Right atrium auricular region (tissue), 2 donors: Measurements from ENCODE around the gene ACBD6. TPM values are rescaled to one million over a fixed set of nuclear protein-coding genes. Genes with fewer than 3 reads are reported as not detected.

ENCODE experiments used
- DNase-seq: peaks from one replicate; pipeline ENCODE4 v3.0.0-alpha.2; 2019; ENCODE audit warnings: low spot score
- H3K27ac ChIP-seq, 2 donors: fragments of 200-600 bp; sonication (generic); 1 replicate in 1 of 2; 2 replicates in 1 of 2; pipeline ENCODE4 v1.5.1; 2016 to 2019
- H3K27me3 ChIP-seq, 2 donors: fragments of 200-600 bp; sonication (generic); one replicate each; pipeline versions ENCODE4 v1.5.1 to v1.6.0; 2017 to 2019
- H3K36me3 ChIP-seq: fragments of 200-600 bp; sonication (generic); one replicate; pipeline ENCODE4 v1.5.1; 2016
- H3K4me1 ChIP-seq, 2 donors: fragments of 200-600 bp; sonication (generic); one replicate each; pipeline versions ENCODE4 v1.5.1 to v1.6.0; 2017 to 2019
- H3K4me3 ChIP-seq, 2 donors: fragments of 200-600 bp; sonication (generic); 1 replicate in 1 of 2; 2 replicates in 1 of 2; pipeline ENCODE4 v1.5.1; 2017 to 2019; ENCODE audit warnings: mild to moderate bottlenecking in 1 of 2, moderate library complexity in 1 of 2
- H3K9me3 ChIP-seq, 2 donors: fragments of 200-600 bp; sonication (generic); one replicate each; pipeline ENCODE4 v1.5.1; 2019
- total RNA-seq, 2 donors: library from RNA; depleted of rRNA; stranded (reverse); fragments of >200 nt; gene quantifications; one replicate each; pipeline ENCODE4 v1.1.0, GENCODE V29; 2016
- TF ChIP-seq, protein P1 (sequence below), 2 donors: fragments of 200-600 bp; sonication (generic); IDR thresholded peaks; one replicate each; pipeline ENCODE4 v1.5.1; 2019; ENCODE audit warnings: antibody characterized with exemption in 2 of 2

The ACBD6 gene
- total RNA-seq, 2 donors from 2014 or later, result 24.0 to 29.0 TPM

DNA sequence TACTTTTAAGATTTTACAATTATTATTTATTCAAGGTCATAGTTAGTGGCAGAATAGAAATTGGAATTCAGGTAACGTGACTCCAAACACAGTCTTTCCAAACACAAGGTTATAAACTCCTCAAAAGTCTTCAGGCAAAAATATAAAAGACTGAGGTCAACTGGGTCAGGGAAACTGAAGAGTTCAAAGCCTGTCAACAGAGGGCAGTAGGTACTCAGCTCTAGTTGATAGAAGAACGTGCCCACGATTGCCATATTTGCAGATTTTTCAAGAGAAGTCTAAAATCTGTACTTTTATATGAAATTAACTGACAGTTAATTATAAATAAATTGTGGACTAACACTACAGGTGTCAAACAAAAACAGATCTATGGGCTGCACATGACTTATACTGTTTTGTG is 137.3 kb downstream of the ACBD6 start:
- H3K27ac ChIP-seq, result no peak overlapping the region
- TF ChIP-seq, protein P1, sequence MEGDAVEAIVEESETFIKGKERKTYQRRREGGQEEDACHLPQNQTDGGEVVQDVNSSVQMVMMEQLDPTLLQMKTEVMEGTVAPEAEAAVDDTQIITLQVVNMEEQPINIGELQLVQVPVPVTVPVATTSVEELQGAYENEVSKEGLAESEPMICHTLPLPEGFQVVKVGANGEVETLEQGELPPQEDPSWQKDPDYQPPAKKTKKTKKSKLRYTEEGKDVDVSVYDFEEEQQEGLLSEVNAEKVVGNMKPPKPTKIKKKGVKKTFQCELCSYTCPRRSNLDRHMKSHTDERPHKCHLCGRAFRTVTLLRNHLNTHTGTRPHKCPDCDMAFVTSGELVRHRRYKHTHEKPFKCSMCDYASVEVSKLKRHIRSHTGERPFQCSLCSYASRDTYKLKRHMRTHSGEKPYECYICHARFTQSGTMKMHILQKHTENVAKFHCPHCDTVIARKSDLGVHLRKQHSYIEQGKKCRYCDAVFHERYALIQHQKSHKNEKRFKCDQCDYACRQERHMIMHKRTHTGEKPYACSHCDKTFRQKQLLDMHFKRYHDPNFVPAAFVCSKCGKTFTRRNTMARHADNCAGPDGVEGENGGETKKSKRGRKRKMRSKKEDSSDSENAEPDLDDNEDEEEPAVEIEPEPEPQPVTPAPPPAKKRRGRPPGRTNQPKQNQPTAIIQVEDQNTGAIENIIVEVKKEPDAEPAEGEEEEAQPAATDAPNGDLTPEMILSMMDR (IDR thresholded peaks at IDR 0.05), result no peak
- DNase-seq, result no peak
- H3K36me3 ChIP-seq, result no peaks in the 10 kb centered on the region
- H3K27me3 ChIP-seq, result no peaks in the 10 kb centered on the region
- no peaks in the 10 kb centered on the region for H3K9me3 ChIP-seq
- H3K4me1 ChIP-seq, result no peaks in the 10 kb centered on the region
- H3K4me3 ChIP-seq, result no peak overlapping the region

DNA sequence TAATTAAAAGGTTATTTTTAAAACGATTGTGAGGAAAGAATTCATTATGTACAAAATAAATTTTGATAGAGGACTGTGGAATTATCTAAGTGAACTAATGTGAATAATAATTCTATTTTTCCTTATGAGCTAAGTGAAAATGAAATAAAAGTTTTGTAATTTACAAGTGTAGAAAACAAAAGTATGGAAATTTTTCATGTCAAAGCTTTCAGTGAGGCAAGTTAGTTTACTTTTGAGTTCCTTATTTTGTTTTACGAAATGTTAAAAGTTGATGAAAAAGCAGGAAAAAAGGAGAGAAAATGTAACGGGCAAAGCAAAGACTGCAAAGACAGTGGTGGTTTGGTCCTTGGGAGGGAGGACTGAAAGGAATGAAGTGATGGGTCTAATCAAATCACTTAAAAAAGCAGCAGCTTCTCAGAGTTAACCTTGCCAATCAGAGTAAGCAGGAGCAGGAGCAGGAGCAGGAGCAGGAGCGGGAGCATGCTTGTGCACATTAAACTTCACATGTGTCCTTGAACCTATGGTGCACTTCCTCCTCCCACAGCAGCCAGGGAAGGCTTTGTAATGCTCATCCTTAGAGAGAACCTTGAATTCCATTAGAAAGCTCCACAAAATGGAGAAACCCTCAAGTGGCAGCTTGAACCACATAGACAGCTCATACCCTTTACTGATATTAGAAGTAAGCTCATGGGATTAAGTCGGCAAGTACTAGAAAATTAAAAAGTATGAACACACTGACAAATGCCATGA is 139.0 kb downstream of the ACBD6 start:
- no peak for DNase-seq
- H3K27me3 ChIP-seq, result no peaks in the 10 kb centered on the region
- no peak overlapping the region for H3K4me3 ChIP-seq
- H3K27ac ChIP-seq, result no peak overlapping the region
- H3K9me3 ChIP-seq, result no peaks in the 10 kb centered on the region
- TF ChIP-seq, protein P1 (IDR thresholded peaks at IDR 0.05), result no peak
- H3K4me1 ChIP-seq, result no peaks in the 10 kb centered on the region
- no peaks in the 10 kb centered on the region for H3K36me3 ChIP-seq

DNA sequence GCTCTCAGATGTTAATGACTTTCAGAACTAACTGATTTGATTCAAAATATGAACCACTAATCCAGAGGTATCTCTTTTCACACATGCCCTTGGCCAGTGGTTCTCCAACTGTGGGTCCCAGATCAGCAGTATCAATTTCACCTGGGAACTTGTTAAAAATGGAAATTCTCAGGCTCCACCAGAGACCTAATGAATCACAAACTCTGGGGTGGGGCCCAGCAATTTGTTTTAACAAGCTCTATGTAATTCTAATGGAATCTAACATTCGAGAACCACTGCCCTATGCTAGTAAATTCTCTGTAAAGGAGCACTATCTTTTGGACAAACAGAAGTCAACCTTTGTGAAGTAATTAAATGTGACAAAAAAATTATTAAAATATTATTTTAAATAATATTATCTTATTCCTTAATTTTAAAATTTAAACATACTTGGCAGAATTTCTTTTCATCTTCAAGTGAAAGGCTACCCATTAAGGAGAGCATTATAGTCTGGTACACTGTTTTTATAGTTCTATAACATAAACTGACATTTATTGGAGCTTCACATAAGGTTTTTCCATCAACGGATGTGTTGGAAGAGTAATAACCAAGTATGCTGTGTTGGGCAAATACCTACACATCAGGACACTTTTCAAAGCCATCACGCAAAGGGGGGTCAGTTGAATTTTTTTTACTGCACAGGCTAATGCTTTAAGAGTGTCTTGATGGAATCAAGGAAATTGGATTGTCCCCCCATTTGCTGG is 141.9 kb downstream of the ACBD6 start:
- TF ChIP-seq, protein P1 (IDR thresholded peaks at IDR 0.05), result no peak
- H3K4me3 ChIP-seq, result no peak overlapping the region
- H3K4me1 ChIP-seq, result no peaks in the 10 kb centered on the region
- DNase-seq, result no peak
- H3K36me3 ChIP-seq, result no peaks in the 10 kb centered on the region
- no peaks in the 10 kb centered on the region for H3K9me3 ChIP-seq
- no peaks in the 10 kb centered on the region for H3K27me3 ChIP-seq
- no peak overlapping the region for H3K27ac ChIP-seq

DNA sequence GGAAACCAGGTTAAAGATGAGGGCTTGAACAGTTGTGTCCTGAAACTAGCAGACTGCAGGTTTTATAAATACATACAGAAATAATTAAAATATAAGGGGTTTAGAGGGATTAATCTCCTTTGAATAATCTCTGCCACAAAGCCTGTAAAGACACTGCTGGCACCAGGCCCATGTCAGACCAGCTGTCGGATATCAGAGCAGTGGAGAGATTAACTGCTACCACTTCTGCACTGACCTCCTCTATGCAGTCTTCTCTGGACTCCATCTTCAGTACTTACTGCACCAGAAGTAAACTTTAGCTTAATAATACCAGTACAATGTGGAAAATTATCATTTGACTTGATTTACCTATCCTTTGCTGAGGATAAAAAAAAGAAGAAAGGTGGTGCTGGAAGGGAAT is 143.7 kb downstream of the ACBD6 start:
- no peaks in the 10 kb centered on the region for H3K9me3 ChIP-seq
- no peaks in the 10 kb centered on the region for H3K27me3 ChIP-seq
- H3K4me1 ChIP-seq, result no peaks in the 10 kb centered on the region
- H3K27ac ChIP-seq, result no peak overlapping the region
- TF ChIP-seq, protein P1 (IDR thresholded peaks at IDR 0.05), result no peak
- no peak overlapping the region for H3K4me3 ChIP-seq
- H3K36me3 ChIP-seq, result no peaks in the 10 kb centered on the region
- DNase-seq, result no peak

DNA sequence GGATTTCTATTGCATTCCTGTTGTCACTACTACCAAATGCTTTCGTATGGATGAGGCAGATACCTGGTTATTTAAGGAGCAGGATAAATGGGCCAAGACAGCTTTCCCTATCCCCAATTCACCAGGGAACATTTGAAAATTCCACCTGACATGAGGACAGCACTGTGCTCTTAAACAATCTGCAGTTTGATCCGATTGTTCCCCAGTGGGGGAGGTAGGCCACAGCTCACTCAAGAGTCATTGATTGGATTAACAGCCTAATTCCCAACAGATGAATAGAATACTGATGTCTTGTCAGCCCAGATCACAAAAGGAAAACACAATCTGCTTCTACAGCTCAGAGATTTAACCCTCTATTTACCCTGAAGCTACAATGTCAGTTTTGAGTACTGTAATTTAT is 148.4 kb downstream of the ACBD6 start:
- Histone ChIP-seq H3K27me3 (no peaks in the 10 kb centered on the region), H3K36me3 (no peaks in the 10 kb centered on the region), H3K27ac (no peak overlapping the region), H3K4me3 (no peak overlapping the region), H3K4me1 (no peaks in the 10 kb centered on the region), H3K9me3 (no peaks in the 10 kb centered on the region)
- TF ChIP-seq, protein P1 (IDR thresholded peaks at IDR 0.05), result no peak
- DNase-seq, result no peak
